H1 (cell line): Measurements from ENCODE around the gene MRPL32. TPM values are rescaled to one million over a fixed set of nuclear protein-coding genes. Genes with fewer than 3 reads are reported as not detected.

Experiments
- SIN3A ChIP-seq, 2 experiments: IDR thresholded peaks in 1 of 2; conservative IDR thresholded peaks in 1 of 2; 2 replicates each; pipeline ENCODE4 v1.6.1; 2011 to 2012; ENCODE audit warnings: low read length in 2 of 2, improper control_type of control experiment in 1 of 2, low read depth in 1 of 2, mild to moderate bottlenecking in 1 of 2
- polyA plus RNA-seq, 7 experiments: library from polyadenylated mRNA; depleted of rRNA in 3 of 7; stranded (reverse) in 5 of 7; unstranded in 2 of 7; fragments of >200 nt in 5 of 7; fragments of 200-250 nt in 2 of 7; gene quantifications; 1 replicate in 5 of 7; 2 replicates in 1 of 7; 4 replicates in 1 of 7; pipeline versions ENCODE4 v1.2.1 to v1.2.3, GENCODE V29; 2011 to 2013; ENCODE audit warnings: missing spikeins in 2 of 7, mixed read lengths in 2 of 7
- total RNA-seq: library from RNA; stranded (reverse); fragmentation: NEBNext Ultra II Directional; extraction: Animal tissue kit (Norgen Biotek cat#: 25700); gene quantifications from 2 replicates; pipeline ENCODE4 v1.2.1, GENCODE V29; 2021

MRPL32 gene
- total and polyA plus RNA-seq, 2 of the 8 experiments (the other 6 are each of a cell fraction or from before 2014, with no cell fraction given): 50.9 to 97.2 TPM

- no peak for TF ChIP-seq SIN3A (conservative IDR thresholded peaks at IDR 0.05 in 1 of 2, IDR thresholded peaks at IDR 0.05 in 1 of 2; ENCODE audit: low read depth in 1 of 2, low read length in 2 of 2)
Observed at GRCh38 chr7:42964293-42964692, 32.1 kb downstream of the MRPL32 start (continued).
